Endothelial cell of umbilical vein (primary cell): ENCODE data around the gene MYL5. TPM values are rescaled to one million over a fixed set of nuclear protein-coding genes. Genes with fewer than 3 reads are reported as not detected.

ENCODE experiments used
- BruUV-seq: library from RNA; stranded (reverse); fragments of 400-500 nt; replicated peaks from 2 replicates; lab custom pipeline; 2021; lab: Mats Ljungman, UMichigan
- CTCF ChIA-PET: fragments of 300-600, 350-600 bp; sonication (Branson Sonifier 250); formaldehyde crosslinking; loops from one replicate; lab custom pipeline; 2021; ENCODE audit warnings: antibody characterized with exemption, inconsistent platforms; lab: Charles Lee
- POLR2A ChIA-PET: fragments of 300-600, 350-600 bp; sonication (Branson Sonifier 250); formaldehyde crosslinking; loops from one replicate; lab custom pipeline; 2021; ENCODE audit warnings: antibody characterized with exemption, inconsistent platforms; lab: Charles Lee
- DNase-seq: peaks from one replicate; pipeline ENCODE4 v3.0.0-alpha.2; 2011; ENCODE audit warnings: low read depth, low spot score
- FAIRE-seq: peaks from 2 replicates; lab custom pipeline; 2011; peaks lifted over from hg19 to GRCh38; lab: Jason Lieb, UNC
- H2AFZ ChIP-seq: 2 replicates; pipeline ENCODE4 v1.6.0; 2012; ENCODE audit warnings: low read depth, low read length, control low read depth, inconsistent platforms
- H3K27ac ChIP-seq: 2 replicates; pipeline ENCODE4 v1.5.1; 2011; ENCODE audit warnings: low read depth, mild to moderate bottlenecking, control low read depth, low read length, moderate library complexity; ENCODE audit not compliant: insufficient read depth
- H3K27me3 ChIP-seq, 2 experiments: 2 replicates each; pipeline versions ENCODE4 v1.6.0 to v1.6.1; 2011; ENCODE audit warnings: low read length in 2 of 2, mixed read lengths in 1 of 2; ENCODE audit not compliant: control insufficient read depth in 2 of 2, insufficient read depth in 2 of 2
- H3K36me3 ChIP-seq, 2 experiments: 2 replicates in 1 of 2; 3 replicates in 1 of 2; pipeline ENCODE4 v1.5.1; 2011; ENCODE audit warnings: low read length in 2 of 2, mild to moderate bottlenecking in 1 of 2, moderate library complexity in 1 of 2; ENCODE audit not compliant: control insufficient read depth in 2 of 2, insufficient read depth in 2 of 2; ENCODE audit errors: extremely low read depth in 1 of 2
- H3K4me1 ChIP-seq: 3 replicates; pipeline ENCODE4 v1.5.1; 2011; ENCODE audit warnings: mild to moderate bottlenecking, low read length; ENCODE audit not compliant: control insufficient read depth, insufficient read depth; ENCODE audit errors: extremely low read depth
- H3K4me2 ChIP-seq: 2 replicates; pipeline ENCODE4 v1.6.1; 2011; ENCODE audit warnings: low read length, control low read depth, mixed read lengths; ENCODE audit not compliant: insufficient read depth
- H3K4me3 ChIP-seq, 3 experiments: fragments of 200-600 bp in 1 of 3; sonication (generic), shearing (Covaris generic) in 1 of 3; replicated peaks in 1 of 3; 2 replicates each; pipeline ENCODE4 v1.5.1; 2011 to 2016; ENCODE audit warnings: control low read depth in 3 of 3, low read length in 3 of 3, mild to moderate bottlenecking in 2 of 3, inconsistent platforms in 1 of 3, low read depth in 1 of 3, moderate library complexity in 1 of 3; ENCODE audit not compliant: insufficient read depth in 1 of 3
- H3K79me2 ChIP-seq: 2 replicates; pipeline ENCODE4 v1.6.0; 2012; ENCODE audit warnings: low read length, inconsistent platforms; ENCODE audit not compliant: control insufficient read depth, insufficient read depth
- H3K9ac ChIP-seq: replicated peaks from 2 replicates; pipeline ENCODE3; 2011; ENCODE audit warnings: low read length, control low read depth; ENCODE audit not compliant: insufficient read depth; ENCODE audit errors: extremely low read depth
- H3K9me1 ChIP-seq: replicated peaks from 3 replicates; pipeline ENCODE4 v1.6.0; 2011; ENCODE audit warnings: mild to moderate bottlenecking, low read length; ENCODE audit not compliant: control insufficient read depth, insufficient read depth; ENCODE audit errors: extremely low read depth
- H3K9me3 ChIP-seq: replicated peaks from 2 replicates; pipeline ENCODE4 v1.5.1; 2012; ENCODE audit warnings: low read length, inconsistent platforms; ENCODE audit not compliant: control insufficient read depth, insufficient read depth
- H4K20me1 ChIP-seq: replicated peaks from 2 replicates; pipeline ENCODE3; 2011; ENCODE audit warnings: mild to moderate bottlenecking, low read length; ENCODE audit not compliant: control insufficient read depth, insufficient read depth; ENCODE audit errors: extremely low read depth
- EZH2 ChIP-seq: IDR thresholded peaks from 2 replicates; pipeline ENCODE4 v1.6.1; 2012; ENCODE audit warnings: borderline replicate concordance, low read depth, mild to moderate bottlenecking, moderate library complexity, low read length, inconsistent platforms; ENCODE audit not compliant: severe bottlenecking
- FOS ChIP-seq: IDR thresholded peaks from 2 replicates; pipeline ENCODE4 v1.6.1; 2011; ENCODE audit warnings: mild to moderate bottlenecking, low read length, moderate library complexity, borderline replicate concordance; ENCODE audit not compliant: insufficient read depth
- GATA2 ChIP-seq: IDR thresholded peaks from 2 replicates; pipeline ENCODE4 v1.7.0; 2011; ENCODE audit warnings: low read depth, mild to moderate bottlenecking, moderate library complexity, mixed read lengths, low read length; ENCODE audit not compliant: insufficient read length, insufficient read depth
- JUN ChIP-seq: IDR thresholded peaks from 2 replicates; pipeline ENCODE4 v1.6.1; 2011; ENCODE audit warnings: borderline replicate concordance, low read depth; ENCODE audit not compliant: insufficient read length, insufficient read depth
- MYC ChIP-seq: IDR thresholded peaks from one replicate; pipeline ENCODE4 v1.6.1; 2011; ENCODE audit warnings: mild to moderate bottlenecking, low read depth, low read length
- POLR2A ChIP-seq: IDR thresholded peaks from 2 replicates; pipeline ENCODE4 v1.6.1; 2012; ENCODE audit warnings: low read depth, mild to moderate bottlenecking, control low read depth, low read length
- POLR2AphosphoS5 ChIP-seq: IDR thresholded peaks from 2 replicates; pipeline ENCODE4 v1.6.1; 2012; ENCODE audit warnings: low read depth, mild to moderate bottlenecking, control low read depth, low read length, moderate library complexity; ENCODE audit not compliant: insufficient read depth
- dilution Hi-C: fragments of 300-500 bp; cut with MboI; formaldehyde crosslinking; loops from one replicate; pipeline ENCODE4 v1.15.0; 2019; ENCODE audit warnings: low sequenced_read_pairs; ENCODE audit not compliant: extremely low pct_ligation_motif_present
- intact Hi-C: fragments of 100-400 bp; cut with micrococcal nuclease; formaldehyde crosslinking; loops from one replicate; pipeline ENCODE4 v1.10.0; 2022
- polyA plus RNA-seq, 4 experiments: library from polyadenylated mRNA; depleted of rRNA in 3 of 4; stranded (reverse) in 3 of 4; unstranded in 1 of 4; fragments of >200 nt; gene quantifications; 2 replicates each; pipeline versions ENCODE4 v1.2.1 to v1.2.3, GENCODE V29; 2011 to 2012; ENCODE audit warnings: missing spikeins in 1 of 4
- total RNA-seq: library from RNA; stranded (reverse); gene quantifications from 2 replicates; pipeline ENCODE4 v1.2.3, GENCODE V29; 2021
- TF ChIP-seq, protein P1 (sequence below): IDR thresholded peaks from 2 replicates; pipeline ENCODE4 v1.6.1; 2011; ENCODE audit not compliant: insufficient read depth, insufficient read length
- TF ChIP-seq, protein P2 (sequence below), 2 donors: IDR thresholded peaks; 1 replicate in 1 of 2; 2 replicates in 1 of 2; pipeline ENCODE4 v1.5.1; 2011; ENCODE audit warnings: low read length in 2 of 2, mild to moderate bottlenecking in 2 of 2, moderate library complexity in 2 of 2, control low read depth in 1 of 2, inconsistent platforms in 1 of 2, low read depth in 1 of 2; ENCODE audit not compliant: insufficient read depth in 1 of 2; ENCODE audit errors: extremely low read depth in 1 of 2

The MYL5 gene
- total and polyA plus RNA-seq, 2 donors (not counting 3 experiments of a cell fraction or from before 2014, with no cell fraction given), result 12.3 to 13.4 TPM

DNA sequence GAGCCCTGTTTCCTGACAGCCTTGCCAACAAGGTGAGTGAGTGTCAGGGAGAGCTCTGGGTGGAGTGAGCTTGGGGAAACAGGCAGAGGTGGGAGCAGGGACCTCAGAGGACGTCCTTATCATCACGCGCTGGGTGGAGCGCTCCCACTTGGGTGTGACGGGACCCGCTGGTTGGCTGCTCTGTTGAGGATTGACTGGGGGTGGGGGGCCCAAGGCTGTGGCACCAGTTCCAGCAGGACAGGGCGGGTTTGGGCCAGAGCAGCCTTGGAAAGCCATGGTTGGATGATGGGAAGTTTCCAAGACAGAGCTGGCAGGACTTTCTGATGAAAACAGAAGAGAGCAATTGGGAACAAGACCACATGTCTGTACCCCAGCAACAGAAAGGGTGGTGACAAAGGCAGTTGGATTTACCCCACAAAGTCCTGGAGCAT is 28.3 kb downstream of the MYL5 start:
- no peak for DNase-seq
- H3K9me3 ChIP-seq, result no peaks in the 10 kb centered on the region
- CTCF ChIA-PET, result interaction anchor here (1.1 to 1.4 kb wide), 2 partner anchors 16 to 18 kb away, joined by 3 to 9 read pairs; no protein-coding TSS in a partner anchor
- no TSS peak for BruUV-seq
- no peak overlapping the region for H3K27ac ChIP-seq
- H3K79me2 ChIP-seq, result peaks cover 15% of the 10 kb centered on the region
- H3K4me2 ChIP-seq, result no peak overlapping the region
- intact Hi-C loops, result no loop called here
- H3K4me3 ChIP-seq, result no peak overlapping the region
- TF ChIP-seq FOS, result no peak
- no peak for TF ChIP-seq EZH2
- TF ChIP-seq, protein P1, sequence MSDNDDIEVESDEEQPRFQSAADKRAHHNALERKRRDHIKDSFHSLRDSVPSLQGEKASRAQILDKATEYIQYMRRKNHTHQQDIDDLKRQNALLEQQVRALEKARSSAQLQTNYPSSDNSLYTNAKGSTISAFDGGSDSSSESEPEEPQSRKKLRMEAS, result no peak
- TF ChIP-seq POLR2A, result no peak
- no peak for TF ChIP-seq POLR2AphosphoS5
- TF ChIP-seq, protein P2, sequence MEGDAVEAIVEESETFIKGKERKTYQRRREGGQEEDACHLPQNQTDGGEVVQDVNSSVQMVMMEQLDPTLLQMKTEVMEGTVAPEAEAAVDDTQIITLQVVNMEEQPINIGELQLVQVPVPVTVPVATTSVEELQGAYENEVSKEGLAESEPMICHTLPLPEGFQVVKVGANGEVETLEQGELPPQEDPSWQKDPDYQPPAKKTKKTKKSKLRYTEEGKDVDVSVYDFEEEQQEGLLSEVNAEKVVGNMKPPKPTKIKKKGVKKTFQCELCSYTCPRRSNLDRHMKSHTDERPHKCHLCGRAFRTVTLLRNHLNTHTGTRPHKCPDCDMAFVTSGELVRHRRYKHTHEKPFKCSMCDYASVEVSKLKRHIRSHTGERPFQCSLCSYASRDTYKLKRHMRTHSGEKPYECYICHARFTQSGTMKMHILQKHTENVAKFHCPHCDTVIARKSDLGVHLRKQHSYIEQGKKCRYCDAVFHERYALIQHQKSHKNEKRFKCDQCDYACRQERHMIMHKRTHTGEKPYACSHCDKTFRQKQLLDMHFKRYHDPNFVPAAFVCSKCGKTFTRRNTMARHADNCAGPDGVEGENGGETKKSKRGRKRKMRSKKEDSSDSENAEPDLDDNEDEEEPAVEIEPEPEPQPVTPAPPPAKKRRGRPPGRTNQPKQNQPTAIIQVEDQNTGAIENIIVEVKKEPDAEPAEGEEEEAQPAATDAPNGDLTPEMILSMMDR (IDR thresholded peaks at IDR 0.05; ENCODE audit: extremely low read depth in 1 of 2, insufficient read depth in 1 of 2, low read depth in 1 of 2, low read length in 2 of 2), result no peak
- no peak for TF ChIP-seq MYC
- TF ChIP-seq GATA2, result no peak
- TF ChIP-seq JUN, result no peak
- H3K36me3 ChIP-seq, result no peaks in the 10 kb centered on the region
- dilution Hi-C loops, result no loop called here
- FAIRE-seq, result no peak
- no peaks in the 10 kb centered on the region for H3K27me3 ChIP-seq
- no peak overlapping the region for H3K9ac ChIP-seq
- no peaks in the 10 kb centered on the region for H4K20me1 ChIP-seq
- H3K4me1 ChIP-seq, result peaks cover 7% of the 10 kb centered on the region
- POLR2A ChIA-PET, result no interaction called here
- H2AFZ ChIP-seq, result no peak overlapping the region
- no peaks in the 10 kb centered on the region for H3K9me1 ChIP-seq
